HepG2 (cell line): ENCODE results near the gene LRTM2. TPM values are rescaled to one million over a fixed set of nuclear protein-coding genes. Genes with fewer than 3 reads are reported as not detected.

Experiments
- ATAC-seq: fragments of 200-7000 bp; cut with Tn5 transposase; 3 replicates; pipeline ENCODE4 v1.9.1; 2020; ENCODE audit warnings: mild to moderate bottlenecking, moderate library complexity
- BruUV-seq: library from RNA; stranded (reverse); fragments of 400-500 nt; replicated peaks from 2 replicates; lab custom pipeline; 2021; lab: Mats Ljungman, UMichigan
- CTCF ChIA-PET: fragments of 300-600 bp; formaldehyde crosslinking; extraction: SDS; loops from one replicate; lab custom pipeline; 2021; ENCODE audit warnings: low total read pairs, inconsistent platforms, low intra/inter-chr PET ratio; lab: Yijun Ruan, JAX
- POLR2A ChIA-PET: fragments of 350-600 bp; sonication (Branson Sonifier 250); formaldehyde crosslinking; loops from one replicate; lab custom pipeline; 2020; ENCODE audit warnings: antibody characterized with exemption, inconsistent platforms; lab: Yijun Ruan, JAX
- DNase-seq: peaks from one replicate; pipeline ENCODE4 v3.0.0-alpha.2; 2015; ENCODE audit warnings: low spot score
- FAIRE-seq: peaks from 3 replicates; lab custom pipeline; 2011; peaks lifted over from hg19 to GRCh38; lab: Jason Lieb, UNC
- H2AFZ ChIP-seq: one replicate; pipeline ENCODE4 v1.6.1; 2011; ENCODE audit warnings: low read length, inconsistent platforms
- H3K27ac ChIP-seq: fragments of 300-600 bp; 3 replicates; pipeline ENCODE4 v1.8.0; 2011; ENCODE audit warnings: mixed run types, mild to moderate bottlenecking, mixed read lengths, low read length, inconsistent platforms; ENCODE audit not compliant: insufficient read depth; ENCODE audit errors: extremely low read length
- H3K27me3 ChIP-seq, 2 experiments: fragments of 200-600 bp in 1 of 2; 2 replicates in 1 of 2; 3 replicates in 1 of 2; pipeline versions ENCODE4 v1.6.0 to v1.8.0; 2011; ENCODE audit warnings: low read length in 2 of 2, mild to moderate bottlenecking in 2 of 2, moderate library complexity in 2 of 2, inconsistent platforms in 1 of 2; ENCODE audit not compliant: insufficient read depth in 2 of 2, control insufficient read depth in 1 of 2
- H3K36me3 ChIP-seq, 2 experiments: fragments of 200-600 bp in 1 of 2; replicated peaks in 1 of 2; 2 replicates in 1 of 2; 3 replicates in 1 of 2; pipeline versions ENCODE4 v1.5.1 to v1.8.0; 2011; ENCODE audit warnings: low read length in 2 of 2, inconsistent platforms in 1 of 2; ENCODE audit not compliant: insufficient read depth in 2 of 2, control insufficient read depth in 1 of 2
- H3K4me1 ChIP-seq: 2 replicates; pipeline ENCODE4 v1.5.1; 2012; ENCODE audit warnings: low read length, inconsistent platforms; ENCODE audit not compliant: insufficient read depth
- H3K4me2 ChIP-seq: 2 replicates; pipeline ENCODE4 v1.6.0; 2011; ENCODE audit warnings: low read depth, low read length, inconsistent platforms
- H3K4me3 ChIP-seq, 3 experiments: fragments of 200-600 bp in 1 of 3; sonication (generic), shearing (Covaris generic) in 1 of 3; replicated peaks in 1 of 3; 2 replicates each; pipeline ENCODE4 v1.5.1; 2011 to 2016; ENCODE audit warnings: low read length in 3 of 3, inconsistent platforms in 2 of 3, low read depth in 2 of 3, mild to moderate bottlenecking in 2 of 3, control low read depth in 1 of 3, mixed read lengths in 1 of 3; ENCODE audit not compliant: insufficient read depth in 1 of 3
- H3K79me2 ChIP-seq: one replicate; pipeline ENCODE4 v1.6.1; 2011; ENCODE audit warnings: low read length, inconsistent platforms; ENCODE audit not compliant: insufficient read depth
- H3K9ac ChIP-seq: 2 replicates; pipeline ENCODE4 v1.6.0; 2011; ENCODE audit warnings: mild to moderate bottlenecking, low read depth, low read length, inconsistent platforms; ENCODE audit not compliant: insufficient read depth
- H3K9me3 ChIP-seq: 2 replicates; pipeline ENCODE4 v1.5.1; 2012; ENCODE audit warnings: mild to moderate bottlenecking, low read length
- H4K20me1 ChIP-seq: 2 replicates; pipeline ENCODE4 v1.6.0; 2011; ENCODE audit warnings: inconsistent platforms, mild to moderate bottlenecking, low read length, moderate library complexity; ENCODE audit not compliant: insufficient read depth
- ATF7 ChIP-seq, 2 experiments: fragments of 450-650 bp in 1 of 2; sonication (generic) in 1 of 2; formaldehyde crosslinking in 1 of 2; IDR thresholded peaks; 2 replicates each; pipeline versions ENCODE4 v1.4.0 to v1.6.1; 2016 to 2020; ENCODE audit warnings: antibody characterized with exemption in 1 of 2, mild to moderate bottlenecking in 1 of 2, missing genetic modification reagents in 1 of 2
- PHF8 ChIP-seq: sonication (generic); formaldehyde crosslinking; IDR thresholded peaks from 2 replicates; pipeline ENCODE4 v1.5.0; 2020; ENCODE audit warnings: missing genetic modification reagents
- USF2 ChIP-seq, 2 experiments: sonication (generic) in 1 of 2; formaldehyde crosslinking in 1 of 2; IDR thresholded peaks; 2 replicates each; pipeline versions ENCODE4 v1.5.1 to v1.6.1; 2011 to 2020; ENCODE audit warnings: borderline replicate concordance in 1 of 2, low read depth in 1 of 2, low read length in 1 of 2, mild to moderate bottlenecking in 1 of 2, missing genetic modification reagents in 1 of 2, moderate library complexity in 1 of 2
- WGBS: methylation state at CpG from one replicate; pipeline ENCODE4 v1.1.6; 2017; ENCODE audit warnings: low lambda C conversion rate; 5-methylcytosine and 5-hydroxymethylcytosine counted together
- in situ Hi-C: cut with HindIII; loops from 2 replicates; pipeline ENCODE4 v1.10.0; 2017; ENCODE audit warnings: low pct_unique_long_range_greater_than_20kb; ENCODE audit not compliant: extremely low pct_ligation_motif_present
- intact Hi-C: fragments of 100-400 bp; cut with micrococcal nuclease; formaldehyde crosslinking; loops from one replicate; pipeline ENCODE4 v1.10.0; 2022; ENCODE audit not compliant: unreplicated experiment
- polyA plus RNA-seq, 8 experiments: library from polyadenylated mRNA; depleted of rRNA in 3 of 8; stranded (reverse) in 7 of 8; unstranded in 1 of 8; fragments of >200 nt; fragmentation: Illumina TruSeq in 4 of 8; extraction: Trizol in 4 of 8; gene quantifications; 2 replicates each; pipeline versions ENCODE4 v1.2.1 to v1.2.3, GENCODE V29; 2011 to 2016; ENCODE audit warnings: low read depth in 4 of 8, missing spikeins in 1 of 8, mixed read lengths in 1 of 8; ENCODE audit not compliant: insufficient read depth in 1 of 8
- total RNA-seq, 5 experiments: library from RNA; depleted of rRNA; stranded (reverse); fragments of >200 nt; fragmentation: Illumina TruSeq; extraction: Trizol; gene quantifications; 2 replicates each; pipeline ENCODE4 v1.2.3, GENCODE V29; 2016; ENCODE audit warnings: low read depth in 1 of 5

LRTM2 gene
- total and polyA plus RNA-seq, 2 of the 13 experiments (the other 11 are each of a cell fraction or from before 2014, with no cell fraction given) = 0.09 TPM; not detected in 1

- no peaks in the 10 kb centered on the region for H3K36me3 ChIP-seq
- peaks cover 10% of the 10 kb centered on the region for H3K4me1 ChIP-seq
- CTCF ChIA-PET = no interaction called here
- H3K27me3 ChIP-seq = peaks cover 9 to 54% of the 10 kb centered on the region in 2 experiments
- H2AFZ ChIP-seq = no peak overlapping the region
- H3K9me3 ChIP-seq = no peaks in the 10 kb centered on the region
- intact Hi-C loops = no loop called here
- no TSS peak for BruUV-seq
- WGBS = 56% methylated on average over 16 of the region's 24 CpGs
- no peak overlapping the region for H3K4me3 ChIP-seq
- no peaks in the 10 kb centered on the region for H3K79me2 ChIP-seq
- no peak overlapping the region for H3K27ac ChIP-seq
- FAIRE-seq = no peak
- no peaks in the 10 kb centered on the region for H4K20me1 ChIP-seq
- TF ChIP-seq USF2 (IDR thresholded peaks at IDR 0.05; ENCODE audit: low read depth, low read length) = no peak
- TF ChIP-seq USF2 (CRISPR knock-in tag; IDR thresholded peaks at IDR 0.05; ENCODE audit: borderline replicate concordance) = no peak
- no peak for TF ChIP-seq PHF8
- TF ChIP-seq ATF7 (IDR thresholded peaks at IDR 0.05) = no peak
- no peak for TF ChIP-seq ATF7 (CRISPR knock-in tag; IDR thresholded peaks at IDR 0.05)
- TF ChIP-seq, all 625 proteins: peak for 0
- no peak; the same call in 2 of the 3 replicates for ATAC-seq
- Histone ChIP-seq H3K4me2 (no peak overlapping the region), H3K9ac (no peak overlapping the region)
- POLR2A ChIA-PET = no interaction called here
- DNase-seq = no peak
- in situ Hi-C loops = no loop called here
Measured at GRCh38 chr12:1846421-1847405, 26.3 kb downstream of the LRTM2 start.
